ENCODE results near the gene ICAM5.

ICAM5 gene

GRCh38 chr19:10344780-10345179, 55.0 kb downstream of the ICAM5 start:
- no peak for DNase-seq (ENCODE audit: low read depth)
